ENCODE data around the gene CDK15.

The CDK15 gene

GRCh38 chr2:201942531-201942930 lies 136.2 kb downstream of the CDK15 start:
- no peak overlapping the region for H3K4me3 ChIP-seq (ENCODE audit: low read depth, low read length)
- in situ Hi-C loops (cut with HindIII; ENCODE audit: low sequenced_read_pairs): no loop called here
- TF ChIP-seq CTCF (IDR thresholded peaks at IDR 0.05; ENCODE audit: low read depth, low read length, missing control alignments): no peak
- no peak for DNase-seq (ENCODE audit: low read depth)

Data from astrocyte of the cerebellum (primary cell).